SW 1271 (cell line): Measurements from ENCODE around the gene FLT1.
A peak's percentile ranks its signal among the peaks of the same experiment; 100 is the strongest.

Experiments used
- DNase-seq, 2 experiments: peaks; one replicate each; lab custom pipeline; 2025; lab: John Stamatoyannopoulos, UW

Gene FLT1

GRCh38 chr13:28528848-28529247 is 33.9 kb upstream of the FLT1 start:
- peak in 1 of 2 experiments; percentile 10 for DNase-seq

GRCh38 chr13:28528388-28528787 is 33.5 kb upstream of the FLT1 start:
- no peak for DNase-seq

GRCh38 chr13:28527629-28528028 is 32.7 kb upstream of the FLT1 start:
- no peak for DNase-seq

GRCh38 chr13:28526876-28527275 is 31.9 kb upstream of the FLT1 start:
- DNase-seq, result no peak

- DNase-seq, result no peak
Measured at GRCh38 chr13:28522871-28523270, 27.9 kb upstream of the FLT1 start.

- DNase-seq, result no peak
Measured at GRCh38 chr13:28513745-28514144, 18.8 kb upstream of the FLT1 start.

- no peak for DNase-seq
Measured at GRCh38 chr13:28510542-28510941, 15.6 kb upstream of the FLT1 start.

GRCh38 chr13:28510066-28510465 is 15.1 kb upstream of the FLT1 start:
- no peak for DNase-seq

GRCh38 chr13:28505543-28506135 is 10.7 kb upstream of the FLT1 start:
- no peak for DNase-seq

GRCh38 chr13:28503182-28503967 is 8.4 kb upstream of the FLT1 start:
- DNase-seq, result no peak

GRCh38 chr13:28501547-28501946 is 6.6 kb upstream of the FLT1 start:
- no peak for DNase-seq

- no peak for DNase-seq
Measured at GRCh38 chr13:28499609-28500008, 4.7 kb upstream of the FLT1 start.

GRCh38 chr13:28498481-28499115 is 3.7 kb upstream of the FLT1 start:
- no peak for DNase-seq

GRCh38 chr13:28497143-28497876 is 2.4 kb upstream of the FLT1 start:
- no peak for DNase-seq

- DNase-seq, result no peak
Measured at GRCh38 chr13:28496188-28496564, 1.2 kb upstream of the FLT1 start.

GRCh38 chr13:28495538-28496187 is 735 bp upstream of the FLT1 start:
- DNase-seq, result no peak

GRCh38 chr13:28494504-28494777 is 487 bp downstream of the FLT1 start:
- no peak for DNase-seq

GRCh38 chr13:28493740-28494503 is 1.0 kb downstream of the FLT1 start:
- no peak for DNase-seq

GRCh38 chr13:28492569-28493367 is 2.2 kb downstream of the FLT1 start:
- DNase-seq, result no peak

GRCh38 chr13:28490061-28490460 is 4.9 kb downstream of the FLT1 start:
- DNase-seq, result no peak

GRCh38 chr13:28489524-28489931 is 5.4 kb downstream of the FLT1 start:
- DNase-seq, result no peak
